ENCODE measurements around the gene RAPGEF5.
"Not testable (repeated sequence)": the region's sequence is repeated elsewhere in the genome, so short reads cannot be mapped to it uniquely, and the experiment has no call there.

RAPGEF5 gene

DNA sequence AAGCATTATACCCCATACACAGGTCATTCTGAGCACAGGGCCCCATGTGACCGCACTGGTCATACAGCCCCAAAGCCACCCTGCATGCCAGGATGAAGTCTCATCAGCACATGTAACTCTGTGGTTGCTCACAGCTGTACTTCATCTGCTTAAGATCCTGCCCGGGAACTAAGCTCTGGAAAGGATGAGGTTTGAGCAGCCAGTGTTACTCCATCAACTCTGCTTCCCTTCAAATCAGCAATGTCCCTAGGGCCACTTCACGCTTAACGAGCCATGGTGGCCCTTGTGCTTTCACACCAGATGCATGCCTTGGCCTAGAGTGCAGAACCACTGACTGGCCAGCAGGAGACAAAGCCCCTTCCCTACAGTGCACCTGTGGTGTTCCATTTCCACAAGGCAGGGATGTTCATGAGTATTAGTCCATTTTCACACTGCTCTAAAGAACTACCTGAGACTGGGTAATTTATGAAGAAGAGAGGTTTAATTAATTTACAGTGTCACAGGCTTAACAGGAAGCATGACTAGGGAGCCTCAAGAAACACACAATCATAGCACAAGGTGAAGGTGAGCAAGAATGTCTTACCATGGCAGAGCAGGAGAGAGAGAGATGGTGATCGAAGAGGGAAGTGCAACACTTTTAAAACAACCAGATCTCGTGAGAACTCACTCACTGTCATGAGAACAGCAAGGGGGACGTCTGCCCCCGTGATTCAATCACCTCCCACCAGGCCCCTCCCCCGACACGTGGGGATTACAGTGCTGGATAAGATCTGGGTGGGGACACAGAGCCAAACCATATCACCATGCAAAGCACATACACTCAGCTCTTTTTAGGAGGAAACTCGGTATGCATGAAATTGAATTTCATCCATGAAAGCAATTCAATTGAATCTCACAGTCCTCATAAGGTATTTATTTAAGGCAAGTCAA, 262.3 kb downstream of the RAPGEF5 start:
- TF ChIP-seq, protein P1, sequence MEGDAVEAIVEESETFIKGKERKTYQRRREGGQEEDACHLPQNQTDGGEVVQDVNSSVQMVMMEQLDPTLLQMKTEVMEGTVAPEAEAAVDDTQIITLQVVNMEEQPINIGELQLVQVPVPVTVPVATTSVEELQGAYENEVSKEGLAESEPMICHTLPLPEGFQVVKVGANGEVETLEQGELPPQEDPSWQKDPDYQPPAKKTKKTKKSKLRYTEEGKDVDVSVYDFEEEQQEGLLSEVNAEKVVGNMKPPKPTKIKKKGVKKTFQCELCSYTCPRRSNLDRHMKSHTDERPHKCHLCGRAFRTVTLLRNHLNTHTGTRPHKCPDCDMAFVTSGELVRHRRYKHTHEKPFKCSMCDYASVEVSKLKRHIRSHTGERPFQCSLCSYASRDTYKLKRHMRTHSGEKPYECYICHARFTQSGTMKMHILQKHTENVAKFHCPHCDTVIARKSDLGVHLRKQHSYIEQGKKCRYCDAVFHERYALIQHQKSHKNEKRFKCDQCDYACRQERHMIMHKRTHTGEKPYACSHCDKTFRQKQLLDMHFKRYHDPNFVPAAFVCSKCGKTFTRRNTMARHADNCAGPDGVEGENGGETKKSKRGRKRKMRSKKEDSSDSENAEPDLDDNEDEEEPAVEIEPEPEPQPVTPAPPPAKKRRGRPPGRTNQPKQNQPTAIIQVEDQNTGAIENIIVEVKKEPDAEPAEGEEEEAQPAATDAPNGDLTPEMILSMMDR (IDR thresholded peaks at IDR 0.05; ENCODE audit: low read length): peak; percentile 38
- no peak for TF ChIP-seq EZH2 (optimal IDR thresholded peaks at IDR 0.05; ENCODE audit: low read depth, low read length)
- H3K36me3 ChIP-seq (replicated peaks; ENCODE audit: insufficient read depth, low read length): no peaks in the 10 kb centered on the region
- H3K79me2 ChIP-seq (ENCODE audit: low read length): no peaks in the 10 kb centered on the region
- peak; percentile 45 for DNase-seq
- H3K4me2 ChIP-seq (ENCODE audit: low read depth, low read length): 0 out of 2 replicates have a peak overlapping the region, but pooled peaks have one; percentile 3
- no peaks in the 10 kb centered on the region for H3K27me3 ChIP-seq (replicated peaks; ENCODE audit: insufficient read depth, low read length)
- no peak overlapping the region for H2AFZ ChIP-seq (ENCODE audit: low read length)
- H4K20me1 ChIP-seq (ENCODE audit: insufficient read depth, low read length): no peaks in the 10 kb centered on the region
- H3K27ac ChIP-seq (ENCODE audit: low read length): no peak overlapping the region
- H3K9me3 ChIP-seq (replicated peaks; ENCODE audit: insufficient read depth, low read length): no peaks in the 10 kb centered on the region
- no peaks in the 10 kb centered on the region for H3K9me2 ChIP-seq (replicated peaks; ENCODE audit: insufficient read depth, low read length)
- H3K4me3 ChIP-seq (ENCODE audit: low read length): no peak overlapping the region
- H3F3A ChIP-seq (ENCODE audit: insufficient read depth, low read length): no peaks in the 10 kb centered on the region
- H3K9ac ChIP-seq (ENCODE audit: low read length): no peak overlapping the region
- peaks cover 11% of the 10 kb centered on the region for H3K4me1 ChIP-seq (ENCODE audit: low read length)

DNA sequence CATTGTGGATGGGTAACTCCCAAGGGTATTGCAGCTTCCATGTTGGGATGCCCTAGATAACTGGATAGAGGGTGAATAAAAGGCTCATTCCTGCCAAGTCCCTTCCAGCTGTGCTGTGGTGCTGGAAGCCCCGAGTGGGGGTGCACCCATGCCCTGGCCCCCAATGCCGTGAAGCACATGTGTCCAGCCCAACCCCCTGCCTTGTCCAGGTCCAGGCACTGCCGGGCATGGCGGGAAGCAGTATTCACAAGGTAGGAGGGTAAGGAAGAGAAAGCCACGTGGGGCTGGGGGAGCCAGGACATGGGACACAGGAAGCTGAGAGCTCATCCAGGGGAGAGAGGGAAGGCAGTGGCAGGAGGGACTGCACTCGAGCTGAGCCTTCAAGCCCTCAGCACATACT, 263.0 kb downstream of the RAPGEF5 start:
- Histone ChIP-seq H3K4me3 (ENCODE audit: low read length) (no peak overlapping the region), H3F3A (ENCODE audit: insufficient read depth, low read length) (no peaks in the 10 kb centered on the region), H2AFZ (ENCODE audit: low read length) (no peak overlapping the region), H3K9me3 (replicated peaks; ENCODE audit: insufficient read depth, low read length) (no peaks in the 10 kb centered on the region), H3K27ac (ENCODE audit: low read length) (no peak overlapping the region), H4K20me1 (ENCODE audit: insufficient read depth, low read length) (no peaks in the 10 kb centered on the region), H3K9me2 (replicated peaks; ENCODE audit: insufficient read depth, low read length) (no peaks in the 10 kb centered on the region), H3K27me3 (replicated peaks; ENCODE audit: insufficient read depth, low read length) (no peaks in the 10 kb centered on the region), H3K9ac (ENCODE audit: low read length) (no peak overlapping the region), H3K4me2 (ENCODE audit: low read depth, low read length) (0 out of 2 replicates have a peak overlapping the region, but pooled peaks have one; percentile 3), H3K36me3 (replicated peaks; ENCODE audit: insufficient read depth, low read length) (no peaks in the 10 kb centered on the region), H3K79me2 (ENCODE audit: low read length) (no peaks in the 10 kb centered on the region), H3K4me1 (ENCODE audit: low read length) (peaks cover 13% of the 10 kb centered on the region)
- no peak for DNase-seq
- TF ChIP-seq, protein P1 (IDR thresholded peaks at IDR 0.05; ENCODE audit: low read length): no peak
- TF ChIP-seq EZH2phosphoT487 (IDR thresholded peaks at IDR 0.05; ENCODE audit: low read length) (no peak), EZH2 (optimal IDR thresholded peaks at IDR 0.05; ENCODE audit: low read depth, low read length) (no peak)

DNA sequence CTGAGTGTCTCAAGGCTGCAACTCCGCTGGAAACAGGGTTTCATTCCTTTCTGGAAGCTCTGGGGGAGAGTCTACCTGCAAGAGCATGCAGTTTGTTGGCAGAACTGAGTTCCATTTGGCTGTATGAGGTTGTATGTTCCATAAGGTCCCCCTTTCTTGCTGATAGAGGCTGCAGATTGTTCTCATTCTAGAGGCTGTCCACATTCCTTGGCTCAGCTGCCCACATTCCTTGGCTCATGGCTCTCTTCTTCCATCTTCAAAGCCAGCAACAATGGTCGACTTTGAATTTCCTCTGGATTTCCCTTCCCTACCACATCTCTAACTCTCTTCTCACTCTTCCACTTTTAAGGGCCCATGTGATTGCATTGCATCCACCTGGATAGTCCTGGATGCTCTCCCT, 264.0 kb downstream of the RAPGEF5 start:
- no peaks in the 10 kb centered on the region for H3K36me3 ChIP-seq (replicated peaks; ENCODE audit: insufficient read depth, low read length)
- H3K9ac ChIP-seq (ENCODE audit: low read length): no peak overlapping the region
- H3K27ac ChIP-seq (ENCODE audit: low read length): no peak overlapping the region
- DNase-seq: no peak
- H3F3A ChIP-seq (ENCODE audit: insufficient read depth, low read length): no peaks in the 10 kb centered on the region
- H3K4me3 ChIP-seq (ENCODE audit: low read length): no peak overlapping the region
- no peaks in the 10 kb centered on the region for H3K79me2 ChIP-seq (ENCODE audit: low read length)
- H3K4me1 ChIP-seq (ENCODE audit: low read length): peaks cover 17% of the 10 kb centered on the region
- no peak overlapping the region for H3K4me2 ChIP-seq (ENCODE audit: low read depth, low read length)
- TF ChIP-seq EZH2phosphoT487 (IDR thresholded peaks at IDR 0.05; ENCODE audit: low read length) (no peak), EZH2 (optimal IDR thresholded peaks at IDR 0.05; ENCODE audit: low read depth, low read length) (no peak)
- TF ChIP-seq, protein P1 (IDR thresholded peaks at IDR 0.05; ENCODE audit: low read length): no peak
- no peaks in the 10 kb centered on the region for H3K9me2 ChIP-seq (replicated peaks; ENCODE audit: insufficient read depth, low read length)
- no peaks in the 10 kb centered on the region for H3K27me3 ChIP-seq (replicated peaks; ENCODE audit: insufficient read depth, low read length)
- H4K20me1 ChIP-seq (ENCODE audit: insufficient read depth, low read length): no peaks in the 10 kb centered on the region
- H3K9me3 ChIP-seq (replicated peaks; ENCODE audit: insufficient read depth, low read length): no peaks in the 10 kb centered on the region
- H2AFZ ChIP-seq (ENCODE audit: low read length): no peak overlapping the region

DNA sequence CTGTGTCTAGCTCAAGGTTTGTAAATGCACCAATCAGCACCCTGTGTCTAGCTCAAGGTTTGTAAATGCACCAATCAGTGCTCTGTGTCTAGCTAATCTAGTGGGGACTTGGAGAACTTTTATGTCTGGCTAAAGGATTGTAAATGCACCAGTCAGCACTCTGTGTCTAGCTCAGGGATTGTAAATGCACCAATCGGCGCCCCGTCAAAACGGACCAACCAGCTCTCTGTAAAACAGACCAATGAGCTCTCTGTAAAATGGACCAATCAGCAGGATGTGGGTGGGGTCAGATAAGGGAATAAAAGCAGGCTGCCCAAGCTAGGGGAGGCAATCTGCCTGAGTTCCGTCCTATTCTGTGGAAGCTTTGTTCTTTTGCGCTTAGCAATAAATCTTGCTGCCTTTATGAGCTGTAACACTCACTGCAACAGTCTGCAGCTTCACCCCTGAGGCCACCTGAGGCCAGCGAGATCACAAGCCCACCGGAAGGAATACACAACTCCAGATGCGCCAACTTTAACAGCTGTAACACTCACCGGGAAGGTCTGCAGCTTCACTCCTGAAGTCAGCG, 265.9 kb downstream of the RAPGEF5 start:
- DNase-seq; H3K9me2 ChIP-seq (replicated peaks; ENCODE audit: insufficient read depth, low read length); H3K27ac ChIP-seq (ENCODE audit: low read length); H3K9ac ChIP-seq (ENCODE audit: low read length); H2AFZ ChIP-seq (ENCODE audit: low read length); H3F3A ChIP-seq (ENCODE audit: insufficient read depth, low read length); H3K27me3 ChIP-seq (replicated peaks; ENCODE audit: insufficient read depth, low read length); H3K4me2 ChIP-seq (ENCODE audit: low read depth, low read length); H3K4me3 ChIP-seq (ENCODE audit: low read length); H3K9me3 ChIP-seq (replicated peaks; ENCODE audit: insufficient read depth, low read length); H4K20me1 ChIP-seq (ENCODE audit: insufficient read depth, low read length); H3K79me2 ChIP-seq (ENCODE audit: low read length); H3K36me3 ChIP-seq (replicated peaks; ENCODE audit: insufficient read depth, low read length): not testable (repeated sequence)
- peaks cover 17% of the 10 kb centered on the region for H3K4me1 ChIP-seq (ENCODE audit: low read length)
